Esophagus muscularis mucosa (tissue), 4 donors: ENCODE measurements around the gene SMIM43. TPM values are rescaled to one million over a fixed set of nuclear protein-coding genes. Genes with fewer than 3 reads are reported as not detected.

Source experiments
- DNase-seq: peaks from one replicate; pipeline ENCODE4 v3.0.0-alpha.2; 2017; ENCODE audit errors: extremely low spot score
- H3K27ac ChIP-seq, 4 donors: fragments of 200-600 bp; sonication (generic); replicated peaks in 1 of 4; 1 replicate in 3 of 4; 2 replicates in 1 of 4; pipeline ENCODE4 v1.5.1; 2016 to 2019; ENCODE audit warnings: mild to moderate bottlenecking in 1 of 4
- H3K27me3 ChIP-seq, 4 donors: fragments of 200-600 bp; sonication (generic); one replicate each; pipeline versions ENCODE4 v1.5.1 to v1.6.0; 2016 to 2019
- H3K36me3 ChIP-seq, 4 donors: fragments of 200-600 bp; sonication (generic); one replicate each; pipeline ENCODE4 v1.5.1; 2016 to 2019
- H3K4me1 ChIP-seq, 4 donors: fragments of 200-600 bp; sonication (generic); one replicate each; pipeline ENCODE4 v1.5.1; 2016 to 2019
- H3K4me3 ChIP-seq, 4 donors: fragments of 200-600 bp; sonication (generic); 1 replicate in 2 of 4; 2 replicates in 2 of 4; pipeline ENCODE4 v1.5.1; 2016 to 2019; ENCODE audit warnings: mild to moderate bottlenecking in 4 of 4, moderate library complexity in 1 of 4
- H3K9me3 ChIP-seq, 4 donors: fragments of 200-600 bp; sonication (generic); 1 replicate in 3 of 4; 2 replicates in 1 of 4; pipeline ENCODE4 v1.5.1; 2016 to 2019
- CTCF ChIP-seq, 3 experiments: fragments of 200-600 bp in 2 of 3; fragments of 450-650 bp in 1 of 3; sonication (generic) in 2 of 3; IDR thresholded peaks; one replicate each; pipeline ENCODE4 v1.5.1; 2017 to 2019; ENCODE audit warnings: antibody characterized with exemption in 3 of 3, mild to moderate bottlenecking in 2 of 3, moderate library complexity in 1 of 3
- EP300 ChIP-seq: sonication (generic); formaldehyde crosslinking; IDR thresholded peaks from one replicate; pipeline ENCODE4 v1.6.1; 2017; ENCODE audit warnings: antibody characterized with exemption
- POLR2A ChIP-seq: fragments of 450-650 bp; IDR thresholded peaks from one replicate; pipeline ENCODE4 v1.6.1; 2017; ENCODE audit warnings: antibody characterized with exemption, moderate library complexity, mild to moderate bottlenecking, low read depth
- POLR2AphosphoS5 ChIP-seq, 2 donors: sonication (generic); formaldehyde crosslinking; IDR thresholded peaks; one replicate each; pipeline ENCODE4 v1.6.1; 2017; ENCODE audit warnings: antibody characterized with exemption in 2 of 2
- WGBS: methylation state at CpG from one replicate; pipeline ENCODE4 v1.1.5; 2018; 5-methylcytosine and 5-hydroxymethylcytosine counted together
- intact Hi-C: fragments of 100-400 bp; cut with DNase I; formaldehyde crosslinking; loops from one replicate; pipeline ENCODE4 v1.15.1; 2023
- total RNA-seq, 4 donors: library from RNA; depleted of rRNA; stranded (reverse); fragments of >200 nt; gene quantifications; one replicate each; pipeline versions ENCODE4 v1.1.0 to v1.2.1, GENCODE V29; 2016

SMIM43 gene
- total RNA-seq, 4 donors from 2014 or later, result 0.46 to 1.2 (median 0.66) TPM

GRCh38 chr4:121742794-121743193 is 22.2 kb downstream of the SMIM43 start:
- no peaks in the 10 kb centered on the region for H3K27me3 ChIP-seq
- no peaks in the 10 kb centered on the region for H3K36me3 ChIP-seq
- intact Hi-C loops, result no loop called here
- no peak overlapping the region for H3K27ac ChIP-seq
- no peak for TF ChIP-seq EP300
- TF ChIP-seq POLR2A, result no peak
- TF ChIP-seq POLR2AphosphoS5 (IDR thresholded peaks at IDR 0.05), result no peak
- no peak for TF ChIP-seq CTCF (IDR thresholded peaks at IDR 0.05)
- no peak for DNase-seq
- 89% methylated on average over 3 of the region's 3 CpGs for WGBS
- H3K4me1 ChIP-seq, result peaks cover 0 to 7% (median 3%) of the 10 kb centered on the region in 4 donors
- H3K4me3 ChIP-seq, result no peak overlapping the region
- H3K9me3 ChIP-seq, result no peaks in the 10 kb centered on the region

GRCh38 chr4:121741751-121742150 is 23.2 kb downstream of the SMIM43 start:
- H3K27ac ChIP-seq, result no peak overlapping the region
- no peak overlapping the region for H3K4me3 ChIP-seq
- H3K27me3 ChIP-seq, result no peaks in the 10 kb centered on the region
- peaks cover 0 to 7% (median 3%) of the 10 kb centered on the region in 4 donors for H3K4me1 ChIP-seq
- intact Hi-C loops, result no loop called here
- H3K9me3 ChIP-seq, result no peaks in the 10 kb centered on the region
- 47% methylated on average over 7 of the region's 7 CpGs for WGBS
- no peak for DNase-seq
- TF ChIP-seq POLR2A, result no peak
- no peak for TF ChIP-seq EP300
- TF ChIP-seq CTCF (IDR thresholded peaks at IDR 0.05), result no peak
- no peak for TF ChIP-seq POLR2AphosphoS5 (IDR thresholded peaks at IDR 0.05)
- H3K36me3 ChIP-seq, result no peaks in the 10 kb centered on the region

GRCh38 chr4:121740796-121741409 is 24.1 kb downstream of the SMIM43 start:
- 87% methylated on average over 12 of the region's 12 CpGs for WGBS
- H3K27ac ChIP-seq, result no peak overlapping the region
- H3K27me3 ChIP-seq, result no peaks in the 10 kb centered on the region
- H3K4me3 ChIP-seq, result no peak overlapping the region
- H3K9me3 ChIP-seq, result no peaks in the 10 kb centered on the region
- no peaks in the 10 kb centered on the region for H3K36me3 ChIP-seq
- TF ChIP-seq CTCF (IDR thresholded peaks at IDR 0.05) (no peak), EP300 (no peak), POLR2A (no peak), POLR2AphosphoS5 (IDR thresholded peaks at IDR 0.05) (no peak)
- intact Hi-C loops, result no loop called here
- DNase-seq, result no peak
- peaks cover 0 to 7% (median 3%) of the 10 kb centered on the region in 4 donors for H3K4me1 ChIP-seq

- Histone ChIP-seq H3K9me3 (no peaks in the 10 kb centered on the region), H3K4me3 (no peak overlapping the region), H3K27me3 (no peaks in the 10 kb centered on the region), H3K27ac (no peak overlapping the region), H3K36me3 (no peaks in the 10 kb centered on the region), H3K4me1 (peaks cover 0 to 7% (median 3%) of the 10 kb centered on the region in 4 donors)
- DNase-seq, result no peak
- 65% methylated on average over 2 of the region's 2 CpGs for WGBS
- TF ChIP-seq EP300 (no peak), POLR2AphosphoS5 (IDR thresholded peaks at IDR 0.05) (no peak), CTCF (IDR thresholded peaks at IDR 0.05) (no peak), POLR2A (no peak)
- intact Hi-C loops, result loop anchor here (5.0 to 10.0 kb wide), 2 partner anchors 255 to 367 kb away; no protein-coding TSS in a partner anchor
These were observed 25.4 kb downstream of the SMIM43 start for GRCh38 chr4:121739575-121739974.
